Measurements from ENCODE around the gene APBA2. TPM values are rescaled to one million over a fixed set of nuclear protein-coding genes. Genes with fewer than 3 reads are reported as not detected.

APBA2 gene
- total RNA-seq, 1 donor from 2014 or later = 26.4 TPM

- H3K9me3 Mint-ChIP-seq (ENCODE audit: low read depth) = peaks cover under 1% of the 10 kb centered on the region
- H3K4me3 Mint-ChIP-seq (ENCODE audit: unreplicated experiment) = no peak overlapping the region
- H3K27ac Mint-ChIP-seq (ENCODE audit: unreplicated experiment) = no peak overlapping the region
- H3K4me1 Mint-ChIP-seq (ENCODE audit: low read depth) = peaks cover 8% of the 10 kb centered on the region
- TF ChIP-seq CTCF (IDR thresholded peaks at IDR 0.05) = peak; percentile 46
- no peaks in the 10 kb centered on the region for H3K36me3 Mint-ChIP-seq (ENCODE audit: low read depth)
- no peaks in the 10 kb centered on the region for H3K27me3 Mint-ChIP-seq (ENCODE audit: low read depth)
- DNase-seq (ENCODE audit: low spot score) = peak; percentile 28
Measured at GRCh38 chr15:28901987-28902745, 16.4 kb downstream of the APBA2 start.

- no peak for DNase-seq (ENCODE audit: low spot score)
- Mint-ChIP-seq H3K27ac (ENCODE audit: unreplicated experiment) (no peak overlapping the region), H3K36me3 (ENCODE audit: low read depth) (no peaks in the 10 kb centered on the region), H3K27me3 (ENCODE audit: low read depth) (no peaks in the 10 kb centered on the region), H3K9me3 (ENCODE audit: low read depth) (no peaks in the 10 kb centered on the region), H3K4me1 (ENCODE audit: low read depth) (peaks cover 6% of the 10 kb centered on the region), H3K4me3 (ENCODE audit: unreplicated experiment) (no peak overlapping the region)
- no peak for TF ChIP-seq CTCF (IDR thresholded peaks at IDR 0.05)
Measured at GRCh38 chr15:28902856-28903255, 17.1 kb downstream of the APBA2 start.

- Mint-ChIP-seq H3K27ac (ENCODE audit: unreplicated experiment) (no peak overlapping the region), H3K4me3 (ENCODE audit: unreplicated experiment) (no peak overlapping the region), H3K27me3 (ENCODE audit: low read depth) (no peaks in the 10 kb centered on the region), H3K4me1 (ENCODE audit: low read depth) (peaks cover 6% of the 10 kb centered on the region), H3K9me3 (ENCODE audit: low read depth) (no peaks in the 10 kb centered on the region), H3K36me3 (ENCODE audit: low read depth) (no peaks in the 10 kb centered on the region)
- no peak for TF ChIP-seq CTCF (IDR thresholded peaks at IDR 0.05)
- peak; percentile 77 for DNase-seq (ENCODE audit: low spot score)
Measured at GRCh38 chr15:28903555-28903954, 17.8 kb downstream of the APBA2 start.

- DNase-seq (ENCODE audit: low spot score) = no peak
- Mint-ChIP-seq H3K36me3 (ENCODE audit: low read depth) (peaks cover 1% of the 10 kb centered on the region), H3K9me3 (ENCODE audit: low read depth) (no peaks in the 10 kb centered on the region), H3K27ac (ENCODE audit: unreplicated experiment) (no peak overlapping the region), H3K4me3 (ENCODE audit: unreplicated experiment) (no peak overlapping the region), H3K4me1 (ENCODE audit: low read depth) (peaks cover 3% of the 10 kb centered on the region), H3K27me3 (ENCODE audit: low read depth) (no peaks in the 10 kb centered on the region)
- TF ChIP-seq CTCF (IDR thresholded peaks at IDR 0.05) = no peak
Measured at GRCh38 chr15:28904003-28904402, 18.2 kb downstream of the APBA2 start.

- Mint-ChIP-seq H3K36me3 (ENCODE audit: low read depth) (peaks cover 3% of the 10 kb centered on the region), H3K9me3 (ENCODE audit: low read depth) (no peaks in the 10 kb centered on the region), H3K27ac (ENCODE audit: unreplicated experiment) (peak overlapping the region; percentile 17), H3K27me3 (ENCODE audit: low read depth) (no peaks in the 10 kb centered on the region), H3K4me3 (ENCODE audit: unreplicated experiment) (no peak overlapping the region), H3K4me1 (ENCODE audit: low read depth) (peaks cover 3% of the 10 kb centered on the region)
- no peak for TF ChIP-seq CTCF (IDR thresholded peaks at IDR 0.05)
- peak; percentile 48 for DNase-seq (ENCODE audit: low spot score)
Measured at GRCh38 chr15:28904541-28905315, 19.0 kb downstream of the APBA2 start.

All from chondrocyte (in vitro differentiated cells).